ENCODE measurements around the gene BAHD1.

The BAHD1 gene

GRCh38 chr15:40436116-40436891, 4.4 kb upstream of the BAHD1 start:
- DNase-seq: peak; percentile 54

GRCh38 chr15:40436892-40437751, 3.6 kb upstream of the BAHD1 start:
- Mint-ChIP-seq H3K27ac (no peak overlapping the region), H3K36me3 (ENCODE audit: low read depth) (no peaks in the 10 kb centered on the region), H3K27me3 (ENCODE audit: low read depth, poor library complexity) (peaks cover 50% of the 10 kb centered on the region), H3K9me3 (no peaks in the 10 kb centered on the region), H3K4me1 (peaks cover 52% of the 10 kb centered on the region), H3K4me3 (peak overlapping the region; percentile 88)
- no peak for DNase-seq
- no peak for TF ChIP-seq CTCF (IDR thresholded peaks at IDR 0.05)

More at GRCh38 chr15:40436116-40436891, 4.4 kb upstream of the BAHD1 start:
- TF ChIP-seq CTCF (IDR thresholded peaks at IDR 0.05): no peak
- H3K4me1 Mint-ChIP-seq: peaks cover 52% of the 10 kb centered on the region
- H3K27me3 Mint-ChIP-seq (ENCODE audit: low read depth, poor library complexity): peaks cover 50% of the 10 kb centered on the region
- H3K4me3 Mint-ChIP-seq: peak overlapping the region; percentile 88
- H3K27ac Mint-ChIP-seq: no peak overlapping the region
- H3K36me3 Mint-ChIP-seq (ENCODE audit: low read depth): no peaks in the 10 kb centered on the region
- no peaks in the 10 kb centered on the region for H3K9me3 Mint-ChIP-seq

- Mint-ChIP-seq H3K27ac (no peak overlapping the region), H3K4me1 (peaks cover 60% of the 10 kb centered on the region), H3K4me3 (peak overlapping the region; percentile 88), H3K9me3 (no peaks in the 10 kb centered on the region), H3K27me3 (ENCODE audit: low read depth, poor library complexity) (peaks cover 45% of the 10 kb centered on the region), H3K36me3 (ENCODE audit: low read depth) (no peaks in the 10 kb centered on the region)
- DNase-seq: no peak
- TF ChIP-seq CTCF (IDR thresholded peaks at IDR 0.05): no peak
Observed at GRCh38 chr15:40437752-40438687, 2.7 kb upstream of the BAHD1 start.

- peak overlapping the region; percentile 63 for H3K4me3 Mint-ChIP-seq
- TF ChIP-seq CTCF (IDR thresholded peaks at IDR 0.05): no peak
- peaks cover 67% of the 10 kb centered on the region for H3K4me1 Mint-ChIP-seq
- no peak overlapping the region for H3K27ac Mint-ChIP-seq
- H3K36me3 Mint-ChIP-seq (ENCODE audit: low read depth): no peaks in the 10 kb centered on the region
- H3K9me3 Mint-ChIP-seq: no peaks in the 10 kb centered on the region
- no peak for DNase-seq
- H3K27me3 Mint-ChIP-seq (ENCODE audit: low read depth, poor library complexity): peaks cover 39% of the 10 kb centered on the region
Observed at GRCh38 chr15:40438712-40439111, 2.0 kb upstream of the BAHD1 start.

DNA sequence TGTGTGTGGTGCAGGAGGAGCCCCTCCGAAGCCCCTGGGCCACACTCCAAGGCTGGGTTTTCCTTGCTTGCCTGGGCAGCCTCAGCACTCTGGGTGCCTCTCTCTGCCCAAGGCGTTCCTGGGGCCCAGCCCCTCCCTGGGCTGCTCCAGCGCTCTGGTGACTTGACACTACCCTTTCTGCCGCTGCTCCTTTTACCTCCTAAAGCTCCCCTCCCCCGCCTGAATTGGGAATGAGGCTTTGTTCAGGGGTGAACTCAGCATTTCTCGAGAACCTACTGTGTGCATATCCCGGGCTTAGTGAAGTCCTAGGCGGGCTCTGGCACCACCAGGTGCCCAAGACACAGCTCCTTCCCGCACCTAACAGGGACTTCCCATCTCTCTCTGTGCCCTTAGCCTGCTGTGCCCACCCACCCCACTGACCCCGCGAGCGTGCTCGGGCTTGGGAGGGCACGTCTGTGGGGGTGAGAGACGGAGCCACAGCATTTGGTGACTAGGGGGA, 1.2 kb upstream of the BAHD1 start:
- H3K27ac Mint-ChIP-seq: peak overlapping the region; percentile 68
- peaks cover 31% of the 10 kb centered on the region for H3K27me3 Mint-ChIP-seq (ENCODE audit: low read depth, poor library complexity)
- DNase-seq: peak; percentile 47
- no peak for TF ChIP-seq CTCF (IDR thresholded peaks at IDR 0.05)
- no peaks in the 10 kb centered on the region for H3K36me3 Mint-ChIP-seq (ENCODE audit: low read depth)
- peak overlapping the region; percentile 86 for H3K4me3 Mint-ChIP-seq
- H3K9me3 Mint-ChIP-seq: no peaks in the 10 kb centered on the region
- H3K4me1 Mint-ChIP-seq: peaks cover 75% of the 10 kb centered on the region
